ENCODE results near the gene OR1M1. TPM values are rescaled to one million over a fixed set of nuclear protein-coding genes. Genes with fewer than 3 reads are reported as not detected.

Gene OR1M1
- total and polyA plus RNA-seq, 9 of the 15 experiments (the other 6 are each of a cell fraction or from before 2014, with no cell fraction given): not detected

DNA sequence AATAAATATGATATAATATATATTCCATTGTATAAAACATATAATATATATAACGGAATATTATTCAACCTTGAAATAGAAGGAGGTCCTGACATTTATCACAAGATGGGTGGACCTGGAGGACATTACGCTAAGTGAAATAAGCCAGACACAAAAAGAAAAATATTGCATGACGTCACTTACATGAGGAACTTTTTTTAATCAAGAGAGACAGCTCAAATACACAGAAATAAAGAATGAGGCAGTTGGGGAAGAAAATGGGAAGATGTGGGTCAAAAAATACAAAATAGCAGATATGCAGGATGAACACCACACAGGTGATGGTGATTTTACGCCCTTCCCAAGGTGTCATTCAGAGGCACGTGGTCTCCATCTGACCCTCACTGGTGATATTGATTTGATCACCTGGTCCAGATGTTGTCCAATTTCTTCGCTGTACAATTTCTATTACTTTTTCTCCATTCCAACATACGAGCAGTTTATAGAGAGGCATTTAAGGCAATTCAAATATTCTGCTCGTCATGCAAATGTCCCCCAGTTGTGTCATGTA is 52.8 kb downstream of the OR1M1 start (continued):
- TF ChIP-seq CHD7 (IDR thresholded peaks at IDR 0.05; ENCODE audit: low read depth, low read length) (no peak), ZNF699 (CRISPR knock-in tag; IDR thresholded peaks at IDR 0.05; ENCODE audit: insufficient replicate concordance) (no peak), ZFP36 (IDR thresholded peaks at IDR 0.05; ENCODE audit: low read depth, low read length, partially characterized antibody) (no peak), HDAC3 (IDR thresholded peaks at IDR 0.05; ENCODE audit: borderline replicate concordance, partially characterized antibody) (no peak), ZNF184 (CRISPR knock-in tag; IDR thresholded peaks at IDR 0.05) (no peak), HBP1 (CRISPR knock-in tag; IDR thresholded peaks at IDR 0.05) (no peak), KAT7 (CRISPR knock-in tag; IDR thresholded peaks at IDR 0.05; ENCODE audit: borderline replicate concordance) (no peak), PHB (CRISPR knock-in tag; IDR thresholded peaks at IDR 0.05) (no peak), FOXP4 (CRISPR knock-in tag; IDR thresholded peaks at IDR 0.05; ENCODE audit: borderline replicate concordance) (no peak)
- TF ChIP-seq, protein P1, sequence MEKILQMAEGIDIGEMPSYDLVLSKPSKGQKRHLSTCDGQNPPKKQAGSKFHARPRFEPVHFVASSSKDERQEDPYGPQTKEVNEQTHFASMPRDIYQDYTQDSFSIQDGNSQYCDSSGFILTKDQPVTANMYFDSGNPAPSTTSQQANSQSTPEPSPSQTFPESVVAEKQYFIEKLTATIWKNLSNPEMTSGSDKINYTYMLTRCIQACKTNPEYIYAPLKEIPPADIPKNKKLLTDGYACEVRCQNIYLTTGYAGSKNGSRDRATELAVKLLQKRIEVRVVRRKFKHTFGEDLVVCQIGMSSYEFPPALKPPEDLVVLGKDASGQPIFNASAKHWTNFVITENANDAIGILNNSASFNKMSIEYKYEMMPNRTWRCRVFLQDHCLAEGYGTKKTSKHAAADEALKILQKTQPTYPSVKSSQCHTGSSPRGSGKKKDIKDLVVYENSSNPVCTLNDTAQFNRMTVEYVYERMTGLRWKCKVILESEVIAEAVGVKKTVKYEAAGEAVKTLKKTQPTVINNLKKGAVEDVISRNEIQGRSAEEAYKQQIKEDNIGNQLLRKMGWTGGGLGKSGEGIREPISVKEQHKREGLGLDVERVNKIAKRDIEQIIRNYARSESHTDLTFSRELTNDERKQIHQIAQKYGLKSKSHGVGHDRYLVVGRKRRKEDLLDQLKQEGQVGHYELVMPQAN (IDR thresholded peaks at IDR 0.05; ENCODE audit: borderline replicate concordance): no peak

Data from K562 (cell line).